Dermis microvascular lymphatic vessel endothelial cell (primary cell): ENCODE data around the gene MAMDC4. TPM values are rescaled to one million over a fixed set of nuclear protein-coding genes. Genes with fewer than 3 reads are reported as not detected.
"Not testable (repeated sequence)": the region's sequence is repeated elsewhere in the genome, so short reads cannot be mapped to it uniquely, and the experiment has no call there.

Experiments
- DNase-seq, 2 donors: peaks; one replicate each; pipeline versions ENCODE4 v3.0.0 to v3.0.0-alpha.2; 2010; ENCODE audit warnings: low read depth in 2 of 2
- total RNA-seq: library from RNA; depleted of rRNA; stranded (reverse); fragments of >200 nt; gene quantifications from 2 replicates; pipeline ENCODE4 v1.2.1, GENCODE V29; 2014

Gene MAMDC4
- total RNA-seq, 1 donor from 2014 or later = 0.64 TPM

GRCh38 chr9:136824496-136825225 lies 27.5 kb upstream of the MAMDC4 start:
- no peak for DNase-seq

- DNase-seq = no peak
Measured at GRCh38 chr9:136825295-136826187, 26.6 kb upstream of the MAMDC4 start.

GRCh38 chr9:136826188-136826541 lies 26.0 kb upstream of the MAMDC4 start:
- no peak for DNase-seq

GRCh38 chr9:136826703-136827582 lies 25.2 kb upstream of the MAMDC4 start:
- DNase-seq = no peak

GRCh38 chr9:136827794-136828473 lies 24.2 kb upstream of the MAMDC4 start:
- no peak for DNase-seq

GRCh38 chr9:136828474-136829140 lies 23.5 kb upstream of the MAMDC4 start:
- no peak for DNase-seq

GRCh38 chr9:136829412-136829811 lies 22.7 kb upstream of the MAMDC4 start:
- no peak for DNase-seq

- no peak for DNase-seq
Measured at GRCh38 chr9:136829981-136830885, 21.9 kb upstream of the MAMDC4 start.

- DNase-seq = no peak
Measured at GRCh38 chr9:136831002-136831719, 21.0 kb upstream of the MAMDC4 start.

- DNase-seq = no peak
Measured at GRCh38 chr9:136831720-136832104, 20.4 kb upstream of the MAMDC4 start.

GRCh38 chr9:136832581-136832980 lies 19.6 kb upstream of the MAMDC4 start:
- DNase-seq = no peak

- DNase-seq = not testable (repeated sequence)
Measured at GRCh38 chr9:136833381-136834048, 18.6 kb upstream of the MAMDC4 start.

GRCh38 chr9:136835162-136835931 lies 16.8 kb upstream of the MAMDC4 start:
- DNase-seq = no peak

GRCh38 chr9:136835932-136836904 lies 15.9 kb upstream of the MAMDC4 start:
- no peak for DNase-seq

- no peak for DNase-seq
Measured at GRCh38 chr9:136837146-136837855, 14.8 kb upstream of the MAMDC4 start.

GRCh38 chr9:136837856-136838277 lies 14.3 kb upstream of the MAMDC4 start:
- DNase-seq = not testable (repeated sequence)
